Transverse colon (tissue), 4 donors: ENCODE data around the gene ZNF408. TPM values are rescaled to one million over a fixed set of nuclear protein-coding genes. Genes with fewer than 3 reads are reported as not detected.
A peak's percentile ranks its signal among the peaks of the same experiment; 100 is the strongest.
"Not testable (repeated sequence)": the region's sequence is repeated elsewhere in the genome, so short reads cannot be mapped to it uniquely, and the experiment has no call there.

Experiments
- DNase-seq: peaks from one replicate; pipeline ENCODE4 v3.0.0-alpha.2; 2019
- H3K27ac ChIP-seq, 4 donors: fragments of 200-600 bp; sonication (generic); 2 replicates each; pipeline ENCODE4 v1.5.1; 2016 to 2018; ENCODE audit warnings: inconsistent platforms in 4 of 4
- H3K27me3 ChIP-seq: fragments of 200-600 bp; sonication (generic); 2 replicates; pipeline ENCODE4 v1.5.1; 2017; ENCODE audit warnings: inconsistent platforms
- H3K36me3 ChIP-seq, 4 donors: fragments of 200-600 bp; sonication (generic); 2 replicates each; pipeline ENCODE4 v1.5.1; 2017 to 2019; ENCODE audit warnings: inconsistent platforms in 4 of 4
- H3K4me1 ChIP-seq, 4 donors: fragments of 200-600 bp; sonication (generic); 2 replicates each; pipeline ENCODE4 v1.5.1; 2017 to 2020; ENCODE audit warnings: inconsistent platforms in 4 of 4
- H3K4me3 ChIP-seq, 4 donors: fragments of 200-600 bp; sonication (generic); 1 replicate in 1 of 4; 2 replicates in 3 of 4; pipeline versions ENCODE4 v1.5.1 to v1.6.1; 2017 to 2019; ENCODE audit warnings: inconsistent platforms in 4 of 4
- H3K9me3 ChIP-seq, 2 donors: fragments of 200-600 bp; sonication (generic); 2 replicates each; pipeline ENCODE4 v1.5.1; 2017 to 2019; ENCODE audit warnings: inconsistent platforms in 2 of 2
- CTCF ChIP-seq, 5 experiments: fragments of 200-600 bp in 3 of 5; fragments of 450-650 bp in 2 of 5; sonication (generic) in 3 of 5; IDR thresholded peaks; 1 replicate in 2 of 5; 2 replicates in 3 of 5; pipeline ENCODE4 v1.5.1; 2016 to 2017; ENCODE audit warnings: antibody characterized with exemption in 5 of 5, inconsistent platforms in 3 of 5, mild to moderate bottlenecking in 2 of 5, moderate library complexity in 1 of 5
- EP300 ChIP-seq: sonication (generic); formaldehyde crosslinking; IDR thresholded peaks from one replicate; pipeline ENCODE4 v1.6.1; 2017; ENCODE audit warnings: antibody characterized with exemption, low read depth
- POLR2A ChIP-seq: fragments of 450-650 bp; IDR thresholded peaks from one replicate; pipeline ENCODE4 v1.6.1; 2016; ENCODE audit warnings: antibody characterized with exemption, mild to moderate bottlenecking, moderate library complexity
- POLR2AphosphoS5 ChIP-seq, 3 donors: sonication (generic); formaldehyde crosslinking; IDR thresholded peaks; one replicate each; pipeline ENCODE4 v1.6.1; 2016; ENCODE audit warnings: antibody characterized with exemption in 3 of 3
- WGBS, 2 donors: methylation state at CpG; one replicate each; pipeline ENCODE4 v1.1.5; 2018; ENCODE audit warnings: low coverage in 1 of 2; 5-methylcytosine and 5-hydroxymethylcytosine counted together
- in situ Hi-C, 4 donors: fragments of 200-750 bp; cut with MboI; loops; one replicate each; pipeline versions ENCODE4 v1.15.0 to v1.15.1; 2017; ENCODE audit warnings: low sequenced_read_pairs in 3 of 4, low pct_ligation_motif_present in 1 of 4, low pct_unique_long_range_greater_than_20kb in 1 of 4
- intact Hi-C: fragments of 100-400 bp; cut with DNase I; formaldehyde crosslinking; loops from one replicate; pipeline ENCODE4 v1.15.1; 2023; ENCODE audit warnings: low total_unique reads
- total RNA-seq, 4 donors: library from RNA; depleted of rRNA; stranded (reverse); fragments of >200 nt; gene quantifications; one replicate each; pipeline ENCODE4 v1.1.0, GENCODE V29; 2016

ZNF408 gene
- total RNA-seq, 4 donors from 2014 or later, result 6.0 to 19.3 (median 10.0) TPM

DNA sequence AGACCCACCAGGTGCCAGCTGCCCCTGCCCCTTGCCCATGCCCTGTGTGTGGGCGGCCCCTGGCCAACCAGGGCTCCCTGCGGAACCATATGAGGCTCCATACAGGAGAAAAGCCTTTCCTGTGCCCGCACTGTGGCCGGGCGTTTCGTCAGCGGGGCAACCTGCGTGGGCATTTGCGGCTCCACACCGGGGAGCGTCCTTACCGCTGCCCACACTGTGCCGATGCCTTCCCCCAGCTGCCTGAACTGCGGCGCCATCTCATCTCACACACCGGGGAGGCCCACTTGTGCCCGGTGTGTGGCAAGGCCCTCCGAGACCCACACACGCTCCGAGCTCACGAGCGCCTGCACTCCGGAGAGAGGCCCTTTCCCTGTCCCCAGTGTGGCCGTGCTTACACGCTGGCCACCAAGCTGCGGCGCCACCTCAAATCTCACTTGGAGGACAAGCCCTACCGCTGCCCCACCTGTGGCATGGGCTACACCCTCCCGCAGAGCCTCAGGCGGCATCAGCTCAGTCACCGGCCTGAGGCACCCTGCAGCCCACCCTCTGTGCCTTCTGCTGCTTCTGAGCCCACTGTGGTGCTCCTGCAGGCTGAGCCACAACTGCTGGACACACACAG lies 4.3 kb downstream of the ZNF408 start:
- TF ChIP-seq EP300 (no peak), CTCF (IDR thresholded peaks at IDR 0.05) (no peak), POLR2A (no peak), POLR2AphosphoS5 (IDR thresholded peaks at IDR 0.05) (no peak)
- in situ Hi-C loops, result no loop called here
- Histone ChIP-seq H3K4me1 (peaks cover 10 to 19% (median 13%) of the 10 kb centered on the region in 4 donors), H3K9me3 (no peaks in the 10 kb centered on the region), H3K27me3 (no peaks in the 10 kb centered on the region), H3K27ac (no peak overlapping the region), H3K36me3 (peaks cover 0 to 42% (median 20%) of the 10 kb centered on the region in 4 donors), H3K4me3 (no peak overlapping the region)
- DNase-seq, result no peak
- intact Hi-C loops, result no loop called here
- 98% methylated on average over 21 of the region's 31 CpGs; no CpG with 5 or more reads in 1 of the 2 donors for WGBS, 2 donors

GRCh38 chr11:46706886-46707285 lies 6.1 kb downstream of the ZNF408 start:
- Histone ChIP-seq H3K27ac (no peak overlapping the region), H3K36me3 (peaks cover 0 to 42% (median 20%) of the 10 kb centered on the region in 4 donors), H3K9me3 (no peaks in the 10 kb centered on the region), H3K4me1 (peaks cover 4 to 14% (median 7%) of the 10 kb centered on the region in 4 donors), H3K4me3 (no peak overlapping the region), H3K27me3 (no peaks in the 10 kb centered on the region)
- intact Hi-C loops (no loop called here), in situ Hi-C loops (no loop called here)
- TF ChIP-seq EP300, result no peak
- no peak for TF ChIP-seq POLR2AphosphoS5 (IDR thresholded peaks at IDR 0.05)
- no peak for TF ChIP-seq CTCF (IDR thresholded peaks at IDR 0.05)
- TF ChIP-seq POLR2A, result no peak
- no peak for DNase-seq
- 86 to 87% methylated on average over 7 of the region's 7 CpGs for WGBS, 2 donors

DNA sequence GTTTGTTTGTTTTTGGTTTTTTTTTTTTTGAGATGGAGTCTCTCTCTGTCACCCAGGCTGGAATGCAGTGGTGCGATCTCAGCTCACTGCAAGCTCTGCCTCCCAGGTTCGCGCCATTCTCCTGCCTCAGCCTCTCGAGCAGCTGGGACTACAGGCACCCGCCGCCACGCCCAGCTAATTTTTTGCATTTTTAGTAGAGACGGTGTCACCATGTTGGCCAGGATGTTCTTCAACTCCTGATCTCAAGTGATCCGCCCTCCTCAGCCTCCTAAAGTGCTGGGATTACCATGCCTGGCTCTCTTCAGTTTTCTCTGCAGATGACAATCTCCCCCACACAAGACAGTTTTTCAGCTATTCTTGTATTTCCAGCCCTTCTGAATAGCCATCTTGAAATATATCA lies 8.5 kb downstream of the ZNF408 start:
- H3K4me3 ChIP-seq, in situ Hi-C loops, H3K4me1 ChIP-seq, H3K9me3 ChIP-seq, H3K27me3 ChIP-seq, intact Hi-C loops, H3K27ac ChIP-seq, DNase-seq: not testable (repeated sequence)
- H3K36me3 ChIP-seq, result peaks cover 0 to 24% (median 11%) of the 10 kb centered on the region in 4 donors
- 92 to 100% methylated on average over 1 to 9 of the region's 9 CpGs for WGBS, 2 donors

DNA sequence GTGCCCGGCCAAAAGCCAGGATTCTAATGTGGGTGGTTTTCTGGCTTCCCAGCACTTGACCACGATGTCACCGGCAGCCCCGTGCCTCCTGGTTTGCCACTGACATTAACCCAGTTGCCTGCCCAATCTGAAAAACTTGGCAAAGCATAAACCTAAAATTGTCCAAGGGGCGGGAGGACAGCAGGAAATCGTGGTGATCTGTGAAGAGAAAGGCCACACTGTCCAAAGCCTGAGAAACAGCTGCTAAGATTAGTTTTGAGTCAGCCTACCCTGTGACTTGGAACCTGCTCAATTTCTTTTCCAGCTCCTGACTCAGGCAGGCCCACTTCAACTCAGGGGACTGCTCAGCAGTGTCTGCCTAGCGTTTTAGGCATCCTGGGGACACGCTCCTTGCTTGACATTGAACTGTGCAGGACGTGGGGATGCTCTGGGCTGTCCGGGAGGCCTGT lies 10.0 kb downstream of the ZNF408 start:
- Histone ChIP-seq H3K4me3 (no peak overlapping the region), H3K4me1 (no peaks in the 10 kb centered on the region), H3K27me3 (no peaks in the 10 kb centered on the region), H3K36me3 (peaks cover 0 to 9% (median 4%) of the 10 kb centered on the region in 4 donors), H3K27ac (peak overlapping the region; percentile 57 to 75 (median 68)), H3K9me3 (no peaks in the 10 kb centered on the region)
- intact Hi-C loops, result no loop called here
- TF ChIP-seq POLR2AphosphoS5 (IDR thresholded peaks at IDR 0.05) (peak in 2 of 3 donors; percentile 19 to 21), POLR2A (no peak), CTCF (IDR thresholded peaks at IDR 0.05) (no peak), EP300 (no peak)
- DNase-seq, result peak; percentile 17
- 36 to 64% methylated on average over 2 to 10 of the region's 10 CpGs for WGBS, 2 donors
- in situ Hi-C loops, result no loop called here

- intact Hi-C loops, result no loop called here
- Histone ChIP-seq H3K27me3 (no peaks in the 10 kb centered on the region), H3K9me3 (no peaks in the 10 kb centered on the region), H3K4me1 (no peaks in the 10 kb centered on the region), H3K36me3 (peaks cover 0 to 5% (median 2%) of the 10 kb centered on the region in 4 donors), H3K4me3 (no peak overlapping the region), H3K27ac (peak overlapping the region; percentile 57 to 75 (median 68))
- in situ Hi-C loops, result no loop called here
- 78% methylated on average over 5 of the region's 5 CpGs; no CpG with 5 or more reads in 1 of the 2 donors for WGBS, 2 donors
- no peak for TF ChIP-seq POLR2A
- no peak for TF ChIP-seq EP300
- no peak for TF ChIP-seq POLR2AphosphoS5 (IDR thresholded peaks at IDR 0.05)
- TF ChIP-seq CTCF (IDR thresholded peaks at IDR 0.05), result no peak
- DNase-seq, result no peak
Observed at GRCh38 chr11:46711303-46711702, 10.5 kb downstream of the ZNF408 start.
